HG03095 (cell line): ENCODE measurements around the gene EML6.
"Not testable (repeated sequence)": the region's sequence is repeated elsewhere in the genome, so short reads cannot be mapped to it uniquely, and the experiment has no call there.

Experiments
- ATAC-seq: cut with Tn5 transposase; IDR thresholded peaks from one replicate; pipeline ENCODE4 v1.9.1; 2021; ENCODE audit warnings: moderate library complexity; ENCODE audit not compliant: unreplicated experiment

EML6 gene

DNA sequence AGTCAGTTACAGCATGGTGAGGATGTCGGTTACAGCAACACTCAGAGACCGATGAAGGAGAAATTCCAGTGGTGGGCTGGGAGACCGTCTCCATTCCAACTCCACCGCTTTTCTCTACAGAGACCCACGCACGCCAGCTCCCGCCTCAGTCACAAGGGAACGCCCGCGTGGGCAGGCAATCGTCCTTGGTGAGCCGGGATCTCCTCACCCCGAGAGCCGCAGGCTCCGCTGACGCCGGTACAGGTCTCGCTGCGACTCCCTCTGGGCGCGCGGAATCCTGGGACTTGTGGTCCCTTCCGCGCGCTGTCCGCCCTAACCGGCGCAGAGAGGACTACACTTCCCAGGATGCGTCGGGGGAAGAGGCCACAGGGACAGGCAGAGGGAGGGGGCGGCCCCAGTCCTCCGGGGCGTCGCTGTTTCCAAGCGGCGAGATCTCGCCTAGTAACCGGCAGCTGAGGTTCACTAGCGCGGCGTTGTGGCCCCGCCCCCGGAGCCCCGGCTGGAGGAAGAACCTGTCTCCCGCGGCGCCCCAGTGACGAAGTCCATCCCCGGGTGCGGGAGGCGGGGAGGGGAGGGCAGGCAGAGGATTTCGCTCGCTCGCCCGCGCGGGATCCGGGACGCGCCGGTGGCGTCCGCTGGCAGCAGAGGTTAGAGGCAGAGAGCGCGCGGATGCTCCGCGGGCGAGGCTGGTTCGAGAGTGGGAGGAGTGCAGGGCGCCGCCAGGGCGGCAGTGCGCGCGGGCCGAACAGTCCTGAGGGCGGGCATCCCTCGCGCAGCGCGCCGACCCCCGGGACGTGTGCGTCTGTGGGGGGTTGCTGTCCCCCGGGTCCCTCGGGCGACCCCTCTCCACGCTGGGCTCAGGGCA, at the start of gene EML6:
EML6 (plus strand) TSS at position 532 of the 865 bp plus-strand sequence. CDS start 1,400 bp downstream, outside the sequence.
- ATAC-seq, result peak; percentile 99

DNA sequence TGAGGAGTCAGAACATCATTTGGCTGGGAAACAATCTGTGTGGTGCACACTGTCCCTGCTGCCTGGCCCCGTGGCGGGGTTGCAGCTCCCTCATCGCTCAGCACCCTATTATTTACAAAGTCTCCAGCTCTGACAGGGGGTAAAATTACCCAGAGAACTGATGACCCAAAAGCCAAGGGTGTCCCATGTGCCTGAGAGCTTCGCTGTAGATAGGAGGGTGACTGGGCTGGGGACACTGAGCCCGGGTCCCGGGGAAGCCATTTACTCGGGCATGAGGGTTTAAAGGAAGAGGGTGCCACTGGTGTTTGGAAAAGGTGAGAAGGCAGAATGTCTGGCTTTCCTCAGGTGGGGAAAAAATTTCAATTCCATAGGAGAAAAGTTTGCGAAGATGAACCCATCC, 48.2 kb upstream of the EML6 start:
- no peak for ATAC-seq

DNA sequence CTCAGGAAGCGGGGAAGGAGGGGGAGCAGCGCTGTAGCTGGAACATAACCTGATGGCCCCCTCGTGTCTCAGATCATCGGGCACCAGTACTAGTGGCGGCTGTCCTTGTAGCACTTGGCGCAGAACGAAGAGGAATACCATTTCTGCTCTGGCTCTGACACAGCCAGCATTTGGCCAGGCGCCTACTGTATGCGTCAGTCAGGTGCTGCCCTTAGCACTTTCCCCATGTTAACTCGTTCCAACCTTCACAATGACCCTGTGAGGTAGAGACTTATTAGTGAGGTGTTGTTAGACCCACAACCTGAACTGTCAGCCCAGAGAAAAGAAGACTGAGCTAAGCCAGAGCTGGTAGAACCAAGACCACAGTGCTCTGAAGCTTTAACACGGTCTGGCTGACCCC, 47.7 kb upstream of the EML6 start:
- ATAC-seq, result no peak

DNA sequence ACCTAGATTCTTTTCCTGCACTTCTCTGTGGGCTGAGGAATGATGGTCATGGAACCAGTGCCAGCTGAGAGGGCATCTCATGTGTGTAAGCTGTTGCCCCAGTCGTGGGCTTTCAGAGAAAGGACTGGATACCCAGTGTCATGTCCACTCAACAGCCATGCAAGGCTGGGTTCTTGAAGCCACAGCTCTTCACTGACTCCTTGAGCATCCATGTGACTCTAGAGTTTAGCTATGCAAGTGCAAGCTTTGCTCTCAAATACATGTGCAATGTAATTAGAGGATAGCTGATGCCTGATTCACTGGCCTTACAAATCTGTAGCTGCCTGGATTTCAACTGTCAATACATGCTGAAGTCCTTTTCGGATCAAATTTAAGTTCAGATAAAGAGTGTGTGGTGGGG, 46.8 kb upstream of the EML6 start:
- no peak for ATAC-seq

DNA sequence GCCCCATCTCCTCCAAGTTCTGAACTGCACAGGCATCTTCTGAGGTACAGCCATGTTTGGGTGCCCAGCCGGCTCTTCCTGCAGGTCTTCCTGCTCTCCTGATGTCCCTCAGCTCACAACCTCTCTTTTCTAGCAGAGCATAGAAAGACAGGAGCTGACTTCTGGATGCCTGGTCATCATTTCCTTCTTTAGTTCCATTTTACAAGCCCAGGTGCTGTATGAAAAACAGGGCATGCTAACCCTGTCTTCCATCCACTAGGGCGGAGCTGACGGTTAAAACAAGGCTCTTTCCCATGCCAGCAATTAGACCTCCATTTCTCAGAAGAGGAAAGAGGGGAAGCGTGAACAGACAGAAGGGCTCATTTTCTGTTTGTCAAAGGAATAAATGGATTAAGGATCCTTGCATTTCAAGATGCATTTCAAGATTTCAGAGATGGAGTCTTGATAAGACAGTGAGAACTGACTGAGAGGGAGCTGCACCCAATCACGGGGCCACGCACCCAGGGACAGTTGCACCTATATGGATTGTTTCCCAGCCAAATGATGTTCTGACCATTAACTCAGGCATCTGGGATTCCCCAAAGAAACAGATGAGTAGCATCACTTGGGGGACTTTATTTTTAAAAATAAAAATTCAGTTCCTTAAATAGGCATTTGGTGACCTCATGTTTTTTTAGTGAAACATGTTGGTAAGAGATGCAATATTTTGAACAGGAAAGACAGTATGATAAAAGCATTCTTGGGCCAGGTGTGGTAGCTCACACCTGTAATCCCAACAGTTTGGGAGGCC, 45.8 kb upstream of the EML6 start:
- ATAC-seq, result no peak

DNA sequence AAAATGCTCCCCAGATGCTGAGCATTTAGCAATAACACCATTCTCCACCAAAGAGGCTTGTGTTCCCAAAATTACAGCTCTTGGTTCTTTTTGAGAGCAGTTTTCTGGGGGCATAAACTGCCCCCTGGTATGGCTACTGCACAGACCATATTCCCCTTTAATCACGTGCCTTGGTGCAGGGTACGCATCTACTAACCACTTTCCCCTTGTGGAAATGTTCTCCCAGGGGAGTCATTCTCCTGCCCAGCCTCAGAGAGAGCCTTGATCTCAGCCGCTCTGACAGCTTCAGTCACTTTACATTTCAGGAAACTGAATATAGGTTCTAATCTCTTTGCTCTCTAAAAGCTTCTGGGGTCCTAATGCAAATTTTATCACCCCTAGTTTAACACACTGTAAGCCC, 44.7 kb upstream of the EML6 start:
- no peak for ATAC-seq

DNA sequence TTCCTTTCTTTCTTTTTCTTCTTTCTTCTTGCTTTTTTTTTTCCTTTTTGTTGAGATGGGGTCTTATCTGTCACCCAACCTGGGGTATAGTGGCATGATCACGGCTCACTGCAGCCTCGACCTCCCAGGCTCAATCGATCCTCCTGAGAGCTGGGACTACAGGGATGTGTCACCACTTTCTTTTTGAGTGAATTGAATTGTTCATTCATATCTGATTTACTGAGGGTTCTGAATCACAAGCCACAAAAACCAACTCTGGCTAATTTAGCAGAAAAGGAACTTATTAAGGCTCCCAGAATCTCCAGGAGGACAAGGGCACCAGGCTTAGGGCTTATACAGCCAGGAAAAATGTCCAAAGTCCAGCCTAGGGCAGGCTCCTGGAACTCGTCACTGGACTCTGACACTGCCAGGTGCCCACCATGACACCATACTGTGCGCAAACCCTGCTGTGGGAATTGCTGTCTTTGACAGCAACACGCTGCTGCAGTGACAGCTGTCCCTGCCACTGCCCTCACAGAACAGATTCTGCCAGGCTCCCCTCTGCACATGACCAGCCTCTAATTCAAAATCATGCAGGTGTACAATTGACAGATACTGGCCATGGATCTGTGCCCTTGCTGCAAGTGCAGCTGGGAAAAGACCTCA, 42.9 kb upstream of the EML6 start:
- peak; percentile 59 for ATAC-seq

DNA sequence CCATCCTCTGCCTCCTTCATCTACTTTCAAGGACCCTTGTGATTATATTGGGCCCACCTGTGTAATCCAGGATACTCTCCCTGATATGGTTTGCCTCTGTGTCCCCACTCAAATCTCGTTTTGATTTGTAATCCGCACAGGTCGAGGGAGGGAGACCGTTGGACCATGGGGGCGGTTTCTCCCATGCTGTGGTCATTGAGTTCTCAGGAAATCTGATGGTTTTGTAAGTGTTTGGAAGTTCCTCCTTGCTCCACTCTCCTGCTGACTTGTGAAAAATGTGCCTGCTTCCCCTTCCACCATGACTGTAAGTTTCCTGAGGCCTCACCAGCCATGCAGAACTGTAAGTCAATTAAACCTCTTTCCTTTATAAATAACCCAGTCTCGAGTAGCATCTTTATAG, 42.0 kb upstream of the EML6 start:
- no peak for ATAC-seq

DNA sequence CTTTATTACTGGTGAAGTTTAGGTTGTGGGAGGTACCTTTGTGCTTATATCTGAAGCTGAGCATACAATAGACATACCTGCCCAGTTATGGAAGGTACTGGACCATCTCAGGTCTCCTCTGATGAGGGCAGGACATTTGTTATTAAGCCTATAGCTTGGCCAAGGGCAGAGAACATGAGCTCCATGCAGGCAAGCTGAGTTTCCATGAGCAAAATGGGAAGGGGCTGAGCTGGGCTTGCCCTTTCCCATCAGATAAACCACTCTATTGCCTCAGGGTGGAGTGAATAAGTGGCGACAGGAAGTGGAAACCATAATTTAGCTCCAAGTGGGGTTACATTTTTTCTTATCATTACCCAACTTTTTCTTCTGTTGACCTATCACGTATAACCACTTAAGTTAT, 39.9 kb upstream of the EML6 start:
- no peak for ATAC-seq

DNA sequence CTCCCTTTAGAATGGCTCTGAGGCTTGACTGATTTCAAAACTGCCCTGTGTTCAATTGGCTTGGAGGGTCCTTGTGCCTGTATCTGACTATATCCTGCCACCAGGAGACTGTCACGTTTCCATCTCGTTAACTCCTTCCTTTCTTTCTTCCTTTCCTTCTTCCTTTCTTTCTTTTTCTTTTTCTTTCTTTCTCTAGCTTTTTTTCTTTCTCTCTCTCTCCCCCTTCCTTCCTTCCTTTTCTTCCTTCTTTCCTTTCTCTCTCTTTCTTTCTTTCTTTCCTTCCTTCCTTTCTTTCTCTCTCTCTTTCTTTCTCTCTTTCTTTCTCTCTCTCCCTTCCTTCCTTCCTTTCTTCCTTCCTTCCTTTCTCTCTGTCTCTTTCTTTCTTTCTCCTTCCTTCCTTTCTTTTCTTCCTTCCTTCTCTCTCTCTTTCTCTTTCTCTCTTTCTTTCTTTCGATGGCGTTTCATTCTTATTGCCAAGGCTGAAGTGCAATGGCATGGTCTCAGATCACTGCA, 38.1 kb upstream of the EML6 start:
- ATAC-seq, result no peak

DNA sequence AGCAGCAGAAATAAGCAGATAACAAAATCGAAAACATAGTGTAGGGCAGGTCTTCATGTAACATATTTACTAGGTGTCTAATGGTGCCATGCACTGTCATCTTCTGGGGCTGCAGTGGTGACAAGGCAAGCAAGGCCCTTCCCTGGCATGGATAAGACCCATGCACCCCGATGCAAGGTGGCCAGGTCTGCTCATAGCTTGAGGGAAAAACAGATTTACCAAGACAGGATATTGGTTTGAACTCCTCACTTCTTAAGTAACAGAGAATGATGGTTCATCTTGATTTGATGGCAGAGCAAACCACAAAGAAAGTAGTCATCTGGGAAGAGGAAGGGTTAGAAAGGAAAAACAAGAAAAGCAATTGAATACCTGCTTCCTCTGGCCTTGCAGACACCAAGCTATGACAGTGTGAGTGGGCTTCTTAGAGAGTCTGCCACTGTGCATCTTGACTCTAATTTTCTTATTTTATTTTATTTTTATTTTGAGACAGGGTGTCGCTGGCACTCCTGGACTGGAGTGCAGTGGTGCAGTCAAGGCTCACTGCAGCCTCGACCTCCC, 35.8 kb upstream of the EML6 start:
- ATAC-seq, result no peak

DNA sequence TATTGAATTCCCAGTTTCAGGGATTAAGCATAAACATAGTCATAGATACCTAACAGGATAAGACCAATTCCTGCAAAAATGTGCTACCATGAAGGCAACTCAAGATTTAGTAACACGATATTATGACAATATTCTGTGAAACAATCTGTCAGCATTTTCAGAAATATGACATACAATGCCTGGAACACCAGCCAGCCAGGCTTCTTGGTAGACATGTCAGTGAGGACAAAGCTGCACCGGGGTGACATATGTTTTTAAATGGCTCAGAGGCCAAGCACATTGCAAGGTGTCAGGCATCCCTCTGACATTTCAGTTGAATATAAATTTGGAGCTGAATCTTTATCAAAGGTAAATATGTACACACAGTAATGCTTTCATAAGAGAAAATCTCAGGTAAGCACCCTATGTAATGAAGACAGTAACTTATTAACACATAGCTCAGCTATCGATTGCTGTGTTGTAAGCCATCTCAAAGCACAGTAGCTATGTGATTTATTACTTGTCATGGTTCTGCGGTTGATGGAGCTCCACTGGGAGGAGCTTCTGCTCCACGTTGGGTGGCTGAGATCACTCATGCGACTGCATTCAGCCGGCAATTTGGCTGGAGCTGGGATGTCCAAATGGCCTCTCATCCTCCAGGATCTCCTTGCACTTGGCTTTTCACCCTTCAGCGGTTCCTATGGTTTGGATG, 31.9 kb upstream of the EML6 start:
- ATAC-seq, result no peak

DNA sequence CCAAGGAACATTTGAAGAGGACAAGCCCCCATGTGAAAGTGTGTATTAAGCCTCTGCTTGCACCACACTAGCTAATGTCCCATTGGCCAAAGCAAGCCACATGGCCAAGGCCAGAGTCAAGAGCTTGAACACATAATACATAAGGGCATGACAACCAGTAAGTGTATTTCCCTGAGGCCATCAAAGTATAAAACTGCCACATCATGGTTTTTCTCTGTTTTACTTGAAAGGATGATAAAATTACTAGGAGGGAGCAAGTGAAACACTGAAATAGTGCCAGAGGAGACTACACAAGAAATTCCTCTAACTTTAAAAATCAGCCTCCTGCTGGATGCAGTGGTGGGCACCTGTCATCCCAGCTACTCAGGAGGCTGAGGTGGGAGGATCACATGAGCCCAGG, 30.9 kb upstream of the EML6 start:
- no peak for ATAC-seq

DNA sequence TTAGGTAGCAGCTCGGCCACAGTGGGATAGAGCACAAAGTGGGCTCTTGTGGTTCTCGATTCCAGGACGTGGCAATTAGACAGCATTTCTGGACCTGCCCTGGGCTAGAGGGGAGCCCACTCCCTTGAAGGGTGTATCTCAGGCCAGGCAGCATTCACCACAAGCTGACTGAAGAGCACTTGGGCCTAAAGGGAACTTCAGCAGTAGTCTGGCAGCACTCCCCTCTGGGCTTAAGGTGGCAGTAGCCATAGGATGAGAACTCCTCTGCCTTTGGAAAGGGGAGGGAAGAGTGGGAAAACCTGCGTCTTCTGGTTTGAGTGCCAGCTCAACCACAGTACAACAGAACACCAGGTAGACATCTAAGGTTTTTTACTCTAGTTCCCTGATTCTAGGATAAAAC, 28.1 kb upstream of the EML6 start:
- ATAC-seq, result no peak

DNA sequence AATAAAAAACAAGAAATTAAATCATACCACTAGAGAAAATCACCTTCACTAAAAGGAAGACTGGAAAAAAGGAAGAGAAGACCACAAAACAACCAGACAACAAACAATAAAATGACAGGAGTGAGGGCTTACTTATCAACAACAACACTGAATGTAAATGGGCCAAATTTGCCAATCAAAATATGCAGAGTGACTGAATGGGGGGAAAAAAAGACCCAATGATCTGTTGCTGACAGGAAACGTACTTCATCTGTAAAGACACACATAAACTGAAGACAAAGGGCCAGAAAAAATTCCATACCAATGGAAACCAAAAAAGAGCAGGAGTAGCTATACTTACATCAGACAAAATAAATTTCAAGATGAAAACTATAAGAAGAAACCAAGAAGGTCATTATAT, 25.5 kb upstream of the EML6 start:
- no peak for ATAC-seq

DNA sequence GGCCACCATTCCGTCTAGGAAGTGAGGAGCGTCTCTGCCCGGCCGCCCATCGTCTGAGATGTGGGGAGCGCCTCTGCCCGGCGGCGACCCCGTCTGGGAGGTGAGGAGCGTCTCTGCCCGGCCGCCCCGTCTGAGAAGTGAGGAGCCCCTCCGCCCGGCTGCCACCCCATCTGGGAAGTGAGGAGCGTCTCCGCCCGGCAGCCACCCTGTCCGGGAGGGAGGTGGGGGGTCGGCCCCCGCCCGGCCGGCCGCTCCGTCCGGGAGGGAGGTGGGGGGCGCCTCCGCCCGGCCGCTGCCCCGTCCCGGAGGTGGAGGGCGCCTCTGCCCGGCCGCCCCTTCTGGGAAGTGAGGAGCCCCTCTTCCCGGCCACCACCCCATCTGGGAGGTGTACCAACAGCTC, 24.5 kb upstream of the EML6 start:
- ATAC-seq, result not testable (repeated sequence)

DNA sequence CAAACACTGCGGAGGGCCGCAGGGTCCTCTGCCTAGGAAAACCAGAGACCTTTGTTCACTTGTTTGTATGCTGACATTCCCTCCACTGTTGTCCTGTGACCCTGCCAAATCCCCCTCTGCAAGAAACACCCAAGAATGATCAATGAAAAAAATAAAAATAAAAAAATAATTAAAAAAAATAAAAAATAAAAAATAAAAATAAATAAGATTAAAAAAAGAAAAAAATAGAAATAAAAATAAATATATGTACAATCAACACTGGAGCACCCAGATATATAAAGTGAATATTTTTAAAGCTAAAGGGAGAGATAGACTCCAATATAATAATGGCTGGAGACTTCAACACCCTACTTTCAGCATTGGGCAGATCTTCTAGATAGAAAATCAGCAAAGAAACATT, 23.8 kb upstream of the EML6 start:
- no peak for ATAC-seq

DNA sequence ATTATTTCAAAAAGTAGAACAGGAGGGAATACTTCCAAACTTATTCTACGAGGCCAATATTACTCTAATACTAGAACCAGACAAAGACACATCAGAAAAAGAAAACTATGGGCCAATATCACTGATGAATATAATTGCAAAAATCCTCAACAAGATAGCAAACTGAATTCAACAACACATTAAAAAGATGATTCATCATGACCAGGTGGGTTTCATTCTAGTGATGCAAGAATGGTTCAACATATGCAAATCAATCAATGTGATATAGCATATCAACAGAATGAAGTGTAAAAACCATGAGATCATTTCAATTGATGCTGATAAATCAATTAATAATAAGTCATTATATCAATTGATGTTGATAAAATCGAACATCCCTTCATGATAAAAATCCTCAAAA, 22.4 kb upstream of the EML6 start:
- ATAC-seq, result no peak

DNA sequence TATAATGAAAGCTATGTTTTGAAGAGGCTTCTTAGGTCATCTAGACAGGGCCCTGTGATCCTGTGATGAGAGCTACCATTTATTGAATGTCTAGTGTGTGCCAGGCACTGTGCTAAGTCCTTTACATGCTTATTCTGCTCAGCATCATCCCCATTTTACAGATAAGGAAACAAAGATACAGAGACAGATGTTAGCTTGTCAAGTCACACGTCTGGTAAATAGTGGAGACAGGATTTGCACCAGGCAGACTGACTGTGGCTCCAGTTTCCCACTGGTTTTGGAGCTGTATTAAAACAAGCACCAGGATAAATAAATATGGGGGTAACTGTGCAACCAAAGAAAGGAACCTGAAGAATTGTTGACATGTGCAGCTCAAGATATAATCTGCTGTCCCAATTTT, 19.2 kb upstream of the EML6 start:
- ATAC-seq, result no peak

DNA sequence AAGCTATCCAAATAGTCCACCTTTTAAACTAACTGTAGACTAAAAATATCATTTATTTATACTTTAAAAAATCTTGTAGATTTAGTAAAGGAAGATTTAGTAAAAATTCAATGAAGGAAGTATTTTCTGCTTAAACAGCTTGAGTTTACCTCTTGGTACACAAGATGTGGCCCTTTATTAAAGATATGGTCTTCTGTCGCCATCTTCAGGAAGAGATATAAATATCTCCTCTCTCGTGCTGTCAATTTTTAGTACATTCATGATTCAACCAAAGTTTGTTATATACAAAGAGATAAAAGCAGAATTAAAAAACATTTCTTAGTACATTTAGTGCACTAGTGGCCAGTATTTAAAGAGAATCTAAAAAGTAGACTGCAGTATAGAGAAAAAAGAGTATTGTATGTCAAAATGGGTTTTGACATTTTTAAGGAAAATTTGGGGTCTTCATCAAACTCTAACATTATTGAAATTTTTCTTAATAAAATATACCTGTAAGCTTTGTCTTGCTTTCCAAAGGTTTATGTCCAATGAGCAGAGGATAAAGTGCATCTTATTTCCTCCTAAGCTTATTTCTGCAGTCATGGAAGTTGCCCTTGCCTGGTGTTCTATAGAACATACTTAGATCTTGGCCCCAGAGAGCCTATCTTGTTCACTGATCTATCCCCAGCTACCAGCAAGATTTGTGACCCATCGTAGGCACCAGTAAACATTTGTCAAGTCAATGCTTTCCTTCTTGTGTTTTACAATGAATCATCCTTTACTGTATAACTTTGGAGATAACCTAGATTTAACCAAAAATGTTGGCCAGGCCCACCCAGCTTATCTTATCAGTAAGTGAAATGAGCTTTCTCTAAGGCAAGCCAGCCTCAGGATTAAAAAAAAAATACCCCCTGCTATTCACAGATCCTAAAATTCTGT, 18.5 kb upstream of the EML6 start:
- ATAC-seq, result no peak
